Stomach (tissue), 9 donors: ENCODE data around the gene TMEM41B. TPM values are rescaled to one million over a fixed set of nuclear protein-coding genes. Genes with fewer than 3 reads are reported as not detected.

Experiments
- DNase-seq, 2 donors: peaks; one replicate each; pipeline versions ENCODE4 v3.0.0 to v3.0.0-alpha.2; 2013 to 2019
- H3K27ac ChIP-seq, 5 donors: fragments of 200-600 bp in 4 of 5; sonication (generic) in 4 of 5; one replicate each; pipeline ENCODE4 v1.5.1; 2013 to 2019; ENCODE audit warnings: mild to moderate bottlenecking in 1 of 5, moderate library complexity in 1 of 5
- H3K27me3 ChIP-seq, 3 donors: fragments of 200-600 bp; sonication (generic); one replicate each; pipeline ENCODE4 v1.5.1; 2017 to 2019; ENCODE audit warnings: mixed run types in 1 of 3
- H3K36me3 ChIP-seq, 4 donors: fragments of 200-600 bp; sonication (generic); 1 replicate in 3 of 4; 2 replicates in 1 of 4; pipeline ENCODE4 v1.5.1; 2016 to 2019
- H3K4me1 ChIP-seq, 4 donors: fragments of 200-600 bp; sonication (generic); one replicate each; pipeline ENCODE4 v1.5.1; 2016 to 2019
- H3K4me3 ChIP-seq, 4 donors: fragments of 200-600 bp; sonication (generic) in 3 of 4; one replicate each; pipeline ENCODE4 v1.5.1; 2016 to 2019; ENCODE audit warnings: mild to moderate bottlenecking in 1 of 4
- H3K9me3 ChIP-seq, 4 donors: fragments of 200-600 bp; sonication (generic); one replicate each; pipeline ENCODE4 v1.5.1; 2016 to 2019
- CTCF ChIP-seq, 7 experiments: fragments of 450-650 bp in 4 of 7; fragments of 200-600 bp in 3 of 7; sonication (generic) in 3 of 7; IDR thresholded peaks; one replicate each; pipeline ENCODE4 v1.5.1; 2016 to 2019; ENCODE audit warnings: antibody characterized with exemption in 7 of 7, control low read depth in 2 of 7, mild to moderate bottlenecking in 1 of 7
- EP300 ChIP-seq: sonication (generic); formaldehyde crosslinking; IDR thresholded peaks from one replicate; pipeline ENCODE4 v1.6.1; 2017; ENCODE audit warnings: antibody characterized with exemption
- POLR2A ChIP-seq, 4 donors: fragments of 450-650 bp; IDR thresholded peaks; one replicate each; pipeline ENCODE4 v1.6.1; 2016; ENCODE audit warnings: antibody characterized with exemption in 4 of 4, control low read depth in 2 of 4, mild to moderate bottlenecking in 1 of 4, moderate library complexity in 1 of 4
- POLR2AphosphoS5 ChIP-seq, 3 donors: sonication (generic); formaldehyde crosslinking; IDR thresholded peaks; one replicate each; pipeline ENCODE4 v1.6.1; 2016; ENCODE audit warnings: antibody characterized with exemption in 3 of 3
- WGBS, 5 donors: extraction: QIAGEN DNeasy Blood & Tissue Kit in 3 of 5; methylation state at CpG; one replicate each; pipeline versions ENCODE4 v1.1.5 to v1.1.7; 2013 to 2018; 5-methylcytosine and 5-hydroxymethylcytosine counted together
- intact Hi-C: fragments of 100-400 bp; cut with DNase I; formaldehyde crosslinking; loops from one replicate; pipeline ENCODE4 v1.15.1; 2023; ENCODE audit warnings: low total_unique reads
- polyA plus RNA-seq, 3 donors: library from polyadenylated mRNA; stranded (reverse); fragments of 200-250 nt; gene quantifications; one replicate each; pipeline ENCODE4 v1.2.3, GENCODE V29; 2013
- total RNA-seq, 5 donors: library from RNA; depleted of rRNA; stranded (reverse); fragments of >200 nt; gene quantifications; one replicate each; pipeline versions ENCODE4 v1.1.0 to v1.2.3, GENCODE V29; 2014 to 2016
- donor health status: healthy with polysubstance abuse.
- donor health status: Bipolar disorder and iron deficiency.
- donor health status: healthy.

Gene TMEM41B
- total and polyA plus RNA-seq, 8 donors = 4.1 to 80.4 (median 11.9) TPM

- TF ChIP-seq EP300 (no peak), POLR2AphosphoS5 (IDR thresholded peaks at IDR 0.05) (no peak), POLR2A (IDR thresholded peaks at IDR 0.05) (no peak), CTCF (IDR thresholded peaks at IDR 0.05) (no peak)
- Histone ChIP-seq H3K27ac (no peak overlapping the region), H3K9me3 (no peaks in the 10 kb centered on the region), H3K4me1 (peaks cover 0 to under 1% (median 0%) of the 10 kb centered on the region in 4 donors), H3K36me3 (peaks cover 3 to 48% (median 41%) of the 10 kb centered on the region in 4 donors), H3K27me3 (no peaks in the 10 kb centered on the region), H3K4me3 (no peak overlapping the region)
- no peak for DNase-seq
- intact Hi-C loops = no loop called here
- 89 to 91% (median 91%) methylated on average over 14 of the region's 14 CpGs for WGBS, 5 donors
These were observed 28.4 kb downstream of the TMEM41B start for GRCh38 chr11:9285850-9286587.

DNA sequence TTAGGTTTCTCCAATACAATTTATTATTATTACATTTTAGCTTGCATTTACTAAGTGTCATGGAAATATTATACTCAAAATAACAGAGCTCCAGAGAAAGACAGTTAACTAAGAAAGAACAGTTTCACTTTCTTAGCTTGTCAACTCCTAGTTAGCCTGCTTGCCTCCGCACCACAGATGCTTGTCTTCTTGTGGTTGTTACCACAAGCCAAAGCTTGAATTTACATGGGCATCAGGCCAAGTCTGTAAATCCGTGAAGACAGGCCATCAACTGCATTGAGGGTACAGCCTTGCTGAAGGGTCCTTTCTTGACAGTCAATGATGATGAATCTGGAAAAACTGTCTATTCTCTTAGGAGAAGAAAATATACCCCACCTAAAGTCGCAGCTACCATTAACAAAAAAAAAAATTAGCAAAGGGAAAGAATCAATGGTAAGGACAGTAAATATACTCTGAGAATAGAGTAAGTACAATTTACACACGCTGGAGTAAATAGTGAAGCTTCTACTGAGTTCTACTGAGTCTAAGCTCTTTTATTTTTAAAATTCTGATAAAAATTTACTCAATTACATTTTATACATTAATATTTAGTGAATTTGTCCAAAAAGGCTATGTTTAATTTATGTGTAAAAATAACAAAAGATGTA, 33.6 kb downstream of the TMEM41B start:
- WGBS, 5 donors = 20 to 33% (median 26%) methylated on average over 4 of the region's 4 CpGs
- peak; percentile 57 to 72 for DNase-seq
- Histone ChIP-seq H3K4me3 (no peak overlapping the region), H3K4me1 (peaks cover 3 to 10% (median 6%) of the 10 kb centered on the region in 4 donors), H3K9me3 (no peaks in the 10 kb centered on the region), H3K36me3 (peaks cover 3 to 33% (median 27%) of the 10 kb centered on the region in 4 donors), H3K27ac (no peak overlapping the region), H3K27me3 (no peaks in the 10 kb centered on the region)
- intact Hi-C loops = no loop called here
- TF ChIP-seq POLR2AphosphoS5 (IDR thresholded peaks at IDR 0.05) (peak in 2 of 3 donors; percentile 31 to 61), CTCF (IDR thresholded peaks at IDR 0.05) (no peak), POLR2A (IDR thresholded peaks at IDR 0.05) (no peak), EP300 (no peak)

DNA sequence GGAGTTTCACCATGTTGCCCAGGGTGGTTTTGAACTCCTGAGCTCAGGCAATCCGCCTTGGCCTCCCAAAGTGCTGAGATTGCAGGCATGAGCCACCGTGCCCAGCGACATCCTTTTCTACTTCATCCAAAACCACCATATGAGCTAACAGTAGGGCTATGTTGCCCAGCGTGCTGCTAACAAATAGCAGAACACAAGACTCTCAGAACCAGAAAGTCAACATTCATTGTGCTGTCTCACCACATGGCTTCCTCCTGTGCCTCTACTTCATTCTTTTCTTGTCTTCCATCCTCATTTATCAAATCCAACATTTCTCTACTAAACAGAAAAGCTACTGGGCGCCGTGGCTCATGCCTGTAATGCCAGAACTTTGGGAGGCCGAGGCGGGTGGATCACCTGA, 37.2 kb downstream of the TMEM41B start:
- H3K4me1 ChIP-seq = peaks cover 5 to 17% (median 9%) of the 10 kb centered on the region in 4 donors
- DNase-seq = no peak
- peaks cover 0 to 16% (median 13%) of the 10 kb centered on the region in 4 donors for H3K36me3 ChIP-seq
- WGBS, 5 donors = 92 to 96% (median 94%) methylated on average over 8 of the region's 8 CpGs
- H3K27ac ChIP-seq = no peak overlapping the region
- TF ChIP-seq POLR2AphosphoS5 (IDR thresholded peaks at IDR 0.05) (no peak), CTCF (IDR thresholded peaks at IDR 0.05) (no peak), POLR2A (IDR thresholded peaks at IDR 0.05) (no peak), EP300 (no peak)
- intact Hi-C loops = no loop called here
- no peaks in the 10 kb centered on the region for H3K9me3 ChIP-seq
- H3K27me3 ChIP-seq = no peaks in the 10 kb centered on the region
- no peak overlapping the region for H3K4me3 ChIP-seq

- Histone ChIP-seq H3K9me3 (no peaks in the 10 kb centered on the region), H3K4me3 (no peak overlapping the region), H3K27ac (no peak overlapping the region), H3K4me1 (peaks cover 5 to 17% (median 9%) of the 10 kb centered on the region in 4 donors), H3K36me3 (peaks cover 0 to 12% (median 8%) of the 10 kb centered on the region in 4 donors), H3K27me3 (no peaks in the 10 kb centered on the region)
- WGBS, 5 donors = 75 to 87% (median 81%) methylated on average over 3 of the region's 3 CpGs
- intact Hi-C loops = no loop called here
- peak in 1 of 2 donors; percentile 30 for DNase-seq
- TF ChIP-seq POLR2A (IDR thresholded peaks at IDR 0.05) = no peak
- no peak for TF ChIP-seq CTCF (IDR thresholded peaks at IDR 0.05)
- TF ChIP-seq POLR2AphosphoS5 (IDR thresholded peaks at IDR 0.05) = no peak
- no peak for TF ChIP-seq EP300
These were observed 37.8 kb downstream of the TMEM41B start for GRCh38 chr11:9276571-9276970.
